PC-9 (cell line): Measurements from ENCODE around the gene MICAL3.

Experiments
- CTCF ChIP-seq: fragments of 200-600 bp; sonication (generic); conservative IDR thresholded peaks from 2 replicates; pipeline ENCODE4 v1.6.1; 2017; ENCODE audit warnings: mixed run types, antibody characterized with exemption, mild to moderate bottlenecking, moderate library complexity
- EZH2 ChIP-seq: fragments of 200-600 bp; sonication (generic); IDR thresholded peaks from 2 replicates; pipeline ENCODE4 v1.8.0; 2017; ENCODE audit warnings: antibody characterized with exemption, low read depth

- no peak for TF ChIP-seq CTCF
- TF ChIP-seq EZH2 = no peak
Observed at GRCh38 chr22:17777005-17777716, 247.2 kb downstream of the MICAL3 start.
